HG03066 (cell line): ENCODE data around the gene NDFIP2.

Source experiments
- ATAC-seq: cut with Tn5 transposase; IDR thresholded peaks from one replicate; pipeline ENCODE4 v1.9.1; 2021; ENCODE audit warnings: low read depth; ENCODE audit not compliant: unreplicated experiment

Gene NDFIP2

GRCh38 chr13:79480954-79481684, at the start of gene NDFIP2:
TSS of gene NDFIP2 (plus strand) at chr13:79481155. CDS start at chr13:79481204, 49 bp downstream.
- peak; percentile 82 for ATAC-seq

- no peak for ATAC-seq
Measured at GRCh38 chr13:79432086-79432485, 48.9 kb upstream of the NDFIP2 start.

GRCh38 chr13:79432992-79433391, 48.0 kb upstream of the NDFIP2 start:
- no peak for ATAC-seq

- ATAC-seq: no peak
Measured at GRCh38 chr13:79434556-79434955, 46.4 kb upstream of the NDFIP2 start.

- no peak for ATAC-seq
Measured at GRCh38 chr13:79435561-79435990, 45.4 kb upstream of the NDFIP2 start.

GRCh38 chr13:79439275-79439674, 41.7 kb upstream of the NDFIP2 start:
- no peak for ATAC-seq

GRCh38 chr13:79440958-79441528, 39.9 kb upstream of the NDFIP2 start:
- ATAC-seq: no peak

GRCh38 chr13:79442221-79442620, 38.7 kb upstream of the NDFIP2 start:
- ATAC-seq: no peak

GRCh38 chr13:79442706-79443105, 38.2 kb upstream of the NDFIP2 start:
- ATAC-seq: no peak

- no peak for ATAC-seq
Measured at GRCh38 chr13:79445968-79446645, 34.8 kb upstream of the NDFIP2 start.

- ATAC-seq: no peak
Measured at GRCh38 chr13:79447141-79447540, 33.8 kb upstream of the NDFIP2 start.

- no peak for ATAC-seq
Measured at GRCh38 chr13:79447741-79448140, 33.2 kb upstream of the NDFIP2 start.

GRCh38 chr13:79448413-79448812, 32.5 kb upstream of the NDFIP2 start:
- ATAC-seq: no peak

GRCh38 chr13:79450110-79450509, 30.8 kb upstream of the NDFIP2 start:
- ATAC-seq: no peak

GRCh38 chr13:79451500-79451962, 29.4 kb upstream of the NDFIP2 start:
- peak; percentile 99 for ATAC-seq

- no peak for ATAC-seq
Measured at GRCh38 chr13:79452239-79452913, 28.6 kb upstream of the NDFIP2 start.

- ATAC-seq: no peak
Measured at GRCh38 chr13:79455331-79455730, 25.6 kb upstream of the NDFIP2 start.

GRCh38 chr13:79456051-79456450, 24.9 kb upstream of the NDFIP2 start:
- no peak for ATAC-seq

- ATAC-seq: no peak
Measured at GRCh38 chr13:79456656-79457365, 24.1 kb upstream of the NDFIP2 start.

- ATAC-seq: peak; percentile 69
Measured at GRCh38 chr13:79457390-79457789, 23.6 kb upstream of the NDFIP2 start.
